HepG2 (cell line): ENCODE measurements around the gene LEUTX. TPM values are rescaled to one million over a fixed set of nuclear protein-coding genes. Genes with fewer than 3 reads are reported as not detected.

Source experiments
- ATAC-seq: fragments of 200-7000 bp; cut with Tn5 transposase; 3 replicates; pipeline ENCODE4 v1.9.1; 2020; ENCODE audit warnings: mild to moderate bottlenecking, moderate library complexity
- BruUV-seq: library from RNA; stranded (reverse); fragments of 400-500 nt; replicated peaks from 2 replicates; lab custom pipeline; 2021; lab: Mats Ljungman, UMichigan
- CTCF ChIA-PET: fragments of 300-600 bp; formaldehyde crosslinking; extraction: SDS; loops from one replicate; lab custom pipeline; 2021; ENCODE audit warnings: low total read pairs, inconsistent platforms, low intra/inter-chr PET ratio; lab: Yijun Ruan, JAX
- POLR2A ChIA-PET: fragments of 350-600 bp; sonication (Branson Sonifier 250); formaldehyde crosslinking; loops from one replicate; lab custom pipeline; 2020; ENCODE audit warnings: antibody characterized with exemption, inconsistent platforms; lab: Yijun Ruan, JAX
- DNase-seq: peaks from one replicate; pipeline ENCODE4 v3.0.0-alpha.2; 2015; ENCODE audit warnings: low spot score
- FAIRE-seq: peaks from 3 replicates; lab custom pipeline; 2011; peaks lifted over from hg19 to GRCh38; lab: Jason Lieb, UNC
- H2AFZ ChIP-seq: one replicate; pipeline ENCODE4 v1.6.1; 2011; ENCODE audit warnings: low read length, inconsistent platforms
- H3K27ac ChIP-seq: fragments of 300-600 bp; 3 replicates; pipeline ENCODE4 v1.8.0; 2011; ENCODE audit warnings: mixed run types, mild to moderate bottlenecking, mixed read lengths, low read length, inconsistent platforms; ENCODE audit not compliant: insufficient read depth; ENCODE audit errors: extremely low read length
- H3K27me3 ChIP-seq, 2 experiments: fragments of 200-600 bp in 1 of 2; 2 replicates in 1 of 2; 3 replicates in 1 of 2; pipeline versions ENCODE4 v1.6.0 to v1.8.0; 2011; ENCODE audit warnings: low read length in 2 of 2, mild to moderate bottlenecking in 2 of 2, moderate library complexity in 2 of 2, inconsistent platforms in 1 of 2; ENCODE audit not compliant: insufficient read depth in 2 of 2, control insufficient read depth in 1 of 2
- H3K36me3 ChIP-seq, 2 experiments: fragments of 200-600 bp in 1 of 2; replicated peaks in 1 of 2; 2 replicates in 1 of 2; 3 replicates in 1 of 2; pipeline versions ENCODE4 v1.5.1 to v1.8.0; 2011; ENCODE audit warnings: low read length in 2 of 2, inconsistent platforms in 1 of 2; ENCODE audit not compliant: insufficient read depth in 2 of 2, control insufficient read depth in 1 of 2
- H3K4me1 ChIP-seq: 2 replicates; pipeline ENCODE4 v1.5.1; 2012; ENCODE audit warnings: low read length, inconsistent platforms; ENCODE audit not compliant: insufficient read depth
- H3K4me2 ChIP-seq: 2 replicates; pipeline ENCODE4 v1.6.0; 2011; ENCODE audit warnings: low read depth, low read length, inconsistent platforms
- H3K4me3 ChIP-seq, 3 experiments: fragments of 200-600 bp in 1 of 3; sonication (generic), shearing (Covaris generic) in 1 of 3; replicated peaks in 1 of 3; 2 replicates each; pipeline ENCODE4 v1.5.1; 2011 to 2016; ENCODE audit warnings: low read length in 3 of 3, inconsistent platforms in 2 of 3, low read depth in 2 of 3, mild to moderate bottlenecking in 2 of 3, control low read depth in 1 of 3, mixed read lengths in 1 of 3; ENCODE audit not compliant: insufficient read depth in 1 of 3
- H3K79me2 ChIP-seq: one replicate; pipeline ENCODE4 v1.6.1; 2011; ENCODE audit warnings: low read length, inconsistent platforms; ENCODE audit not compliant: insufficient read depth
- H3K9ac ChIP-seq: 2 replicates; pipeline ENCODE4 v1.6.0; 2011; ENCODE audit warnings: mild to moderate bottlenecking, low read depth, low read length, inconsistent platforms; ENCODE audit not compliant: insufficient read depth
- H3K9me3 ChIP-seq: 2 replicates; pipeline ENCODE4 v1.5.1; 2012; ENCODE audit warnings: mild to moderate bottlenecking, low read length
- H4K20me1 ChIP-seq: 2 replicates; pipeline ENCODE4 v1.6.0; 2011; ENCODE audit warnings: inconsistent platforms, mild to moderate bottlenecking, low read length, moderate library complexity; ENCODE audit not compliant: insufficient read depth
- FOXK1 ChIP-seq: sonication (generic); formaldehyde crosslinking; IDR thresholded peaks from 2 replicates; pipeline ENCODE4 v1.4.0; 2020; ENCODE audit warnings: low read depth, missing genetic modification reagents, borderline replicate concordance
- GATA4 ChIP-seq: sonication (generic); IDR thresholded peaks from 2 replicates; pipeline ENCODE4 v1.6.1; 2016; ENCODE audit warnings: antibody characterized with exemption, low read depth, borderline replicate concordance
- MAFK ChIP-seq, 2 experiments: IDR thresholded peaks in 1 of 2; conservative IDR thresholded peaks in 1 of 2; 2 replicates each; pipeline ENCODE4 v1.6.1; 2011; ENCODE audit warnings: improper control_type of control experiment in 2 of 2, low read length in 2 of 2
- NFYC ChIP-seq: IDR thresholded peaks from 2 replicates; pipeline ENCODE4 v1.6.1; 2016; ENCODE audit warnings: missing genetic modification reagents, missing compliant biosample characterization
- TCF12 ChIP-seq, 2 experiments: fragments of 450-650 bp in 1 of 2; sonication (generic) in 1 of 2; formaldehyde crosslinking in 1 of 2; IDR thresholded peaks; 2 replicates each; pipeline versions ENCODE4 v1.6.1 to v1.8.0; 2017 to 2022; ENCODE audit warnings: antibody characterized with exemption in 1 of 2, mild to moderate bottlenecking in 1 of 2, missing genetic modification reagents in 1 of 2, moderate library complexity in 1 of 2
- TOE1 ChIP-seq: sonication (generic); formaldehyde crosslinking; IDR thresholded peaks from 2 replicates; pipeline ENCODE4 v1.4.0; 2020; ENCODE audit warnings: mild to moderate bottlenecking, missing genetic modification reagents
- ZFP1 ChIP-seq: IDR thresholded peaks from 2 replicates; pipeline ENCODE4 v1.6.1; 2016
- ZNF350 ChIP-seq: sonication (generic); formaldehyde crosslinking; IDR thresholded peaks from 2 replicates; pipeline ENCODE4 v1.4.0; 2020; ENCODE audit warnings: mild to moderate bottlenecking, low read depth, missing genetic modification reagents, borderline replicate concordance
- ZSCAN20 ChIP-seq: sonication (generic); formaldehyde crosslinking; IDR thresholded peaks from 2 replicates; pipeline ENCODE4 v1.4.0; 2020; ENCODE audit warnings: missing genetic modification reagents, mild to moderate bottlenecking, borderline replicate concordance
- WGBS: methylation state at CpG from one replicate; pipeline ENCODE4 v1.1.6; 2017; ENCODE audit warnings: low lambda C conversion rate; 5-methylcytosine and 5-hydroxymethylcytosine counted together
- in situ Hi-C: cut with HindIII; loops from 2 replicates; pipeline ENCODE4 v1.10.0; 2017; ENCODE audit warnings: low pct_unique_long_range_greater_than_20kb; ENCODE audit not compliant: extremely low pct_ligation_motif_present
- intact Hi-C: fragments of 100-400 bp; cut with micrococcal nuclease; formaldehyde crosslinking; loops from one replicate; pipeline ENCODE4 v1.10.0; 2022; ENCODE audit not compliant: unreplicated experiment
- polyA plus RNA-seq, 8 experiments: library from polyadenylated mRNA; depleted of rRNA in 3 of 8; stranded (reverse) in 7 of 8; unstranded in 1 of 8; fragments of >200 nt; fragmentation: Illumina TruSeq in 4 of 8; extraction: Trizol in 4 of 8; gene quantifications; 2 replicates each; pipeline versions ENCODE4 v1.2.1 to v1.2.3, GENCODE V29; 2011 to 2016; ENCODE audit warnings: low read depth in 4 of 8, missing spikeins in 1 of 8, mixed read lengths in 1 of 8; ENCODE audit not compliant: insufficient read depth in 1 of 8
- total RNA-seq, 5 experiments: library from RNA; depleted of rRNA; stranded (reverse); fragments of >200 nt; fragmentation: Illumina TruSeq; extraction: Trizol; gene quantifications; 2 replicates each; pipeline ENCODE4 v1.2.3, GENCODE V29; 2016; ENCODE audit warnings: low read depth in 1 of 5
- TF ChIP-seq, protein P1 (sequence below): sonication (generic); formaldehyde crosslinking; IDR thresholded peaks from 2 replicates; pipeline ENCODE4 v1.4.0; 2020; ENCODE audit warnings: missing genetic modification reagents, borderline replicate concordance

Gene LEUTX
- total and polyA plus RNA-seq, 2 of the 13 experiments (the other 11 are each of a cell fraction or from before 2014, with no cell fraction given): not detected

DNA sequence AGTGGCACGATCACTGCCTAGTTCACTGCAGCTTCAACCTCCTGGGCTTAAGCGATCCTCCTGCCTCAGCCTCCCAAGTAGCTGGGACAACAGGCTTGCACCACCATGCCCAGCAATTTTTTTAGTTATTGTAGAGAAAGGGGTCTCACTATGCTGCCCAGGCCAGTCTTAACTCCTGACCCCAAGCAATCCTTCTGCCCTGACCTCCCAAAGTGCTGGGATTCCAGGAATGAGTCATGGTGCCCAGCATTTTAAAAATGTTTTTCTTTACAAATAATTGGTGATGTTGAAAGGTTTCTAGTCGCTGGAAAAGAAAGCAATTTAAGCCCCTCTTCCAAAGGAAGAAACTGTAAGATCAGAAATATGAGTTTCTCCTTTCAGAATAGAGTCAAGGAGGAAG lies 35.9 kb downstream of the LEUTX start:
- Histone ChIP-seq H3K36me3 (no peaks in the 10 kb centered on the region), H3K4me3 (no peak overlapping the region), H3K27ac (no peak overlapping the region), H3K4me2 (no peak overlapping the region), H3K9me3 (no peaks in the 10 kb centered on the region), H4K20me1 (no peaks in the 10 kb centered on the region), H3K79me2 (no peaks in the 10 kb centered on the region), H3K27me3 (no peaks in the 10 kb centered on the region; a peak in 1 of 5 replicates), H3K4me1 (no peaks in the 10 kb centered on the region), H2AFZ (no peak overlapping the region), H3K9ac (no peak overlapping the region)
- in situ Hi-C loops: no loop called here
- ChIA-PET CTCF (no interaction called here), POLR2A (no interaction called here)
- ATAC-seq (no peak), DNase-seq (no peak), FAIRE-seq (no peak)
- intact Hi-C loops: no loop called here
- BruUV-seq: no TSS peak
- 65% methylated on average over 3 of the region's 3 CpGs for WGBS
- TF ChIP-seq NFYC (CRISPR knock-in tag) (no peak), GATA4 (no peak), ZSCAN20 (CRISPR knock-in tag) (no peak), TCF12 (IDR thresholded peaks at IDR 0.05) (no peak), TCF12 (CRISPR knock-in tag; IDR thresholded peaks at IDR 0.05) (no peak), ZNF350 (CRISPR knock-in tag) (no peak), FOXK1 (CRISPR knock-in tag) (no peak), ZFP1 (no peak), TOE1 (CRISPR knock-in tag) (no peak), MAFK (conservative IDR thresholded peaks at IDR 0.05 in 1 of 2, IDR thresholded peaks at IDR 0.05 in 1 of 2; ENCODE audit: low read length in 2 of 2) (no peak)
- TF ChIP-seq, protein P1, sequence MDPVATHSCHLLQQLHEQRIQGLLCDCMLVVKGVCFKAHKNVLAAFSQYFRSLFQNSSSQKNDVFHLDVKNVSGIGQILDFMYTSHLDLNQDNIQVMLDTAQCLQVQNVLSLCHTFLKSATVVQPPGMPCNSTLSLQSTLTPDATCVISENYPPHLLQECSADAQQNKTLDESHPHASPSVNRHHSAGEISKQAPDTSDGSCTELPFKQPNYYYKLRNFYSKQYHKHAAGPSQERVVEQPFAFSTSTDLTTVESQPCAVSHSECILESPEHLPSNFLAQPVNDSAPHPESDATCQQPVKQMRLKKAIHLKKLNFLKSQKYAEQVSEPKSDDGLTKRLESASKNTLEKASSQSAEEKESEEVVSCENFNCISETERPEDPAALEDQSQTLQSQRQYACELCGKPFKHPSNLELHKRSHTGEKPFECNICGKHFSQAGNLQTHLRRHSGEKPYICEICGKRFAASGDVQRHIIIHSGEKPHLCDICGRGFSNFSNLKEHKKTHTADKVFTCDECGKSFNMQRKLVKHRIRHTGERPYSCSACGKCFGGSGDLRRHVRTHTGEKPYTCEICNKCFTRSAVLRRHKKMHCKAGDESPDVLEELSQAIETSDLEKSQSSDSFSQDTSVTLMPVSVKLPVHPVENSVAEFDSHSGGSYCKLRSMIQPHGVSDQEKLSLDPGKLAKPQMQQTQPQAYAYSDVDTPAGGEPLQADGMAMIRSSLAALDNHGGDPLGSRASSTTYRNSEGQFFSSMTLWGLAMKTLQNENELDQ (CRISPR knock-in tag): no peak
